DOHH2 (cell line): ENCODE measurements around the gene SOBP.

Experiments used
- CTCF ChIP-seq: fragments of 200-600 bp; sonication (generic); IDR thresholded peaks from one replicate; pipeline ENCODE4 v1.5.1; 2014; ENCODE audit warnings: antibody characterized with exemption, mild to moderate bottlenecking, low read depth, low read length; ENCODE audit not compliant: poor library complexity, severe bottlenecking
- EZH2phosphoT487 ChIP-seq: fragments of 200-600 bp; sonication (generic); IDR thresholded peaks from 2 replicates; pipeline ENCODE4 v1.6.1; 2017; ENCODE audit warnings: borderline replicate concordance, mild to moderate bottlenecking, antibody characterized with exemption, low read length, moderate library complexity, mixed read lengths

- TF ChIP-seq CTCF (no peak), EZH2phosphoT487 (no peak)
Measured at GRCh38 chr6:107666981-107667601, 177.2 kb downstream of the SOBP start.
